CD4-positive, alpha-beta T cell (primary cell): ENCODE results near the gene MAP2K4. TPM values are rescaled to one million over a fixed set of nuclear protein-coding genes. Genes with fewer than 3 reads are reported as not detected.

Experiments
- ATAC-seq: fragments of 200-7000 bp; cut with Tn5 transposase; one replicate; pipeline ENCODE4 v1.10.0; 2022; ENCODE audit warnings: mild to moderate bottlenecking; ENCODE audit not compliant: poor library complexity
- CTCF ChIA-PET: fragments of 350-600 bp; sonication (Branson Sonifier 250); formaldehyde crosslinking; loops from one replicate; lab custom pipeline; 2021; ENCODE audit warnings: antibody characterized with exemption, inconsistent platforms; lab: Charles Lee
- POLR2A ChIA-PET: fragments of 350-600 bp; sonication (Branson Sonifier 250); formaldehyde crosslinking; loops from one replicate; lab custom pipeline; 2021; ENCODE audit warnings: antibody characterized with exemption, inconsistent platforms; lab: Charles Lee
- DNase-seq, 14 experiments: peaks; one replicate each; pipeline ENCODE4 v3.0.0-alpha.2; 2013 to 2020; ENCODE audit warnings: mixed read lengths in 2 of 14
- H3K27ac ChIP-seq, 2 donors: one replicate each; pipeline versions ENCODE4 v1.5.1 to v1.7.0; 2013; ENCODE audit warnings: low read length in 2 of 2, low read depth in 1 of 2, mild to moderate bottlenecking in 1 of 2
- H3K27me3 ChIP-seq, 2 experiments: 1 replicate in 1 of 2; 2 replicates in 1 of 2; pipeline versions ENCODE4 v1.6.1 to v1.7.0; 2013; ENCODE audit warnings: low read length in 2 of 2, control low read depth in 1 of 2, mild to moderate bottlenecking in 1 of 2, moderate library complexity in 1 of 2; ENCODE audit not compliant: insufficient read depth in 2 of 2, control insufficient read depth in 1 of 2
- H3K36me3 ChIP-seq: one replicate; pipeline ENCODE4 v1.6.1; 2013; ENCODE audit warnings: low read length, control low read depth; ENCODE audit not compliant: insufficient read depth
- H3K4me1 ChIP-seq: one replicate; pipeline ENCODE4 v1.6.1; 2013; ENCODE audit warnings: low read length, control low read depth; ENCODE audit not compliant: insufficient read depth
- H3K4me3 ChIP-seq: one replicate; pipeline ENCODE4 v1.5.1; 2013; ENCODE audit warnings: mild to moderate bottlenecking, low read length, moderate library complexity
- H3K9me3 ChIP-seq, 2 experiments: 1 replicate in 1 of 2; 2 replicates in 1 of 2; pipeline versions ENCODE4 v1.6.1 to v1.7.0; 2013; ENCODE audit warnings: low read length in 2 of 2, mild to moderate bottlenecking in 2 of 2, control low read depth in 1 of 2, moderate library complexity in 1 of 2; ENCODE audit not compliant: control insufficient read depth in 1 of 2, insufficient read depth in 1 of 2
- H3K27ac Mint-ChIP-seq: one replicate; pipeline ENCODE4 v1.8.0; 2020; ENCODE audit warnings: mixed read lengths
- H3K27me3 Mint-ChIP-seq: one replicate; pipeline ENCODE4 v1.8.0; 2021; ENCODE audit warnings: mixed read lengths
- H3K36me3 Mint-ChIP-seq: one replicate; pipeline ENCODE4 v1.8.0; 2021; ENCODE audit warnings: low read depth, mixed read lengths
- H3K4me1 Mint-ChIP-seq: one replicate; pipeline ENCODE4 v1.8.0; 2021; ENCODE audit warnings: low read depth, mixed read lengths
- H3K4me3 Mint-ChIP-seq: one replicate; pipeline ENCODE4 v1.8.0; 2020; ENCODE audit warnings: mild to moderate bottlenecking, mixed read lengths
- H3K9me3 Mint-ChIP-seq: one replicate; pipeline ENCODE4 v1.8.0; 2020; ENCODE audit warnings: mixed read lengths
- intact Hi-C, 2 experiments: fragments of 100-400 bp; cut with DNase I in 1 of 2; cut with micrococcal nuclease in 1 of 2; formaldehyde crosslinking; loops; one replicate each; pipeline versions ENCODE4 v1.15.1 to v1.9.0; 2023 to 2025; cut with DNase I, micrococcal nuclease
- total RNA-seq, 174 experiments: library from RNA in 2 of 174; stranded (reverse) in 2 of 174; gene quantifications; one replicate each; pipeline ENCODE4 v1.2.3 and lab custom pipeline; 2021 to 2026
- TF ChIP-seq, protein P1 (sequence below): fragments of 200-600 bp; IDR thresholded peaks from one replicate; pipeline ENCODE4 v1.8.0; 2022; ENCODE audit warnings: antibody characterized with exemption, mild to moderate bottlenecking

The MAP2K4 gene
- total RNA-seq, 2 experiments from 2014 or later: 22.4 to 22.6 TPM

DNA sequence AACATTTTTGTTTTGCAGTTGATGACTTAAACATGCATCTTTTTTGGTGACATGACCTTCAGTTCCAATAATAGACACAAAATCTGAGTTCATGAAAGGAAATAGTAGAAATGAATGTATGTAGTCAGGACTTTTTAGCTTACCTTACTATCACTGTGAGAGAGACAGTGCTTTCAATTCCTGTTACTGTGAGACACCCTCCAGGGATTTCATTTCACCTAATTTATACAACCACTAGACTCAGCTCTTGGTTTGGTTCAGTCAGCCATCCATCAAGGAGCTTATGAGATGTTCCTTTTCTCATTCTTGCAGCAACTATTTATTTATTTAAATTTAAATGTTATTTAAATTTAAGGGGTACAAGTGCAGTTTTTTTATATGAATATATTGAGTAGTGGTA is 77.9 kb downstream of the MAP2K4 start:
- peaks cover 20% of the 10 kb centered on the region for H3K36me3 ChIP-seq
- no peak overlapping the region for H3K27ac Mint-ChIP-seq
- no peaks in the 10 kb centered on the region for H3K4me1 ChIP-seq
- ChIA-PET POLR2A (interaction anchor here (1.0 kb wide), 1 partner anchor 102 kb away, joined by 3 read pairs; no protein-coding TSS in a partner anchor), CTCF (interaction anchor here (0.7 kb wide), 1 partner anchor 297 kb away, joined by 3 read pairs; no protein-coding TSS in a partner anchor)
- H3K27me3 ChIP-seq: no peaks in the 10 kb centered on the region
- no peaks in the 10 kb centered on the region for H3K27me3 Mint-ChIP-seq
- no peaks in the 10 kb centered on the region for H3K9me3 ChIP-seq
- intact Hi-C loops: no loop called here
- H3K9me3 Mint-ChIP-seq: no peaks in the 10 kb centered on the region
- TF ChIP-seq, protein P1, sequence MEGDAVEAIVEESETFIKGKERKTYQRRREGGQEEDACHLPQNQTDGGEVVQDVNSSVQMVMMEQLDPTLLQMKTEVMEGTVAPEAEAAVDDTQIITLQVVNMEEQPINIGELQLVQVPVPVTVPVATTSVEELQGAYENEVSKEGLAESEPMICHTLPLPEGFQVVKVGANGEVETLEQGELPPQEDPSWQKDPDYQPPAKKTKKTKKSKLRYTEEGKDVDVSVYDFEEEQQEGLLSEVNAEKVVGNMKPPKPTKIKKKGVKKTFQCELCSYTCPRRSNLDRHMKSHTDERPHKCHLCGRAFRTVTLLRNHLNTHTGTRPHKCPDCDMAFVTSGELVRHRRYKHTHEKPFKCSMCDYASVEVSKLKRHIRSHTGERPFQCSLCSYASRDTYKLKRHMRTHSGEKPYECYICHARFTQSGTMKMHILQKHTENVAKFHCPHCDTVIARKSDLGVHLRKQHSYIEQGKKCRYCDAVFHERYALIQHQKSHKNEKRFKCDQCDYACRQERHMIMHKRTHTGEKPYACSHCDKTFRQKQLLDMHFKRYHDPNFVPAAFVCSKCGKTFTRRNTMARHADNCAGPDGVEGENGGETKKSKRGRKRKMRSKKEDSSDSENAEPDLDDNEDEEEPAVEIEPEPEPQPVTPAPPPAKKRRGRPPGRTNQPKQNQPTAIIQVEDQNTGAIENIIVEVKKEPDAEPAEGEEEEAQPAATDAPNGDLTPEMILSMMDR: no peak
- no peak for ATAC-seq
- DNase-seq: no peak
- no peak overlapping the region for H3K27ac ChIP-seq
- H3K36me3 Mint-ChIP-seq: peaks cover 77% of the 10 kb centered on the region
- peaks cover 18% of the 10 kb centered on the region for H3K4me1 Mint-ChIP-seq
- H3K4me3 ChIP-seq: no peak overlapping the region
- no peak overlapping the region for H3K4me3 Mint-ChIP-seq

- no peaks in the 10 kb centered on the region for H3K27me3 Mint-ChIP-seq
- H3K36me3 Mint-ChIP-seq: peaks cover 80% of the 10 kb centered on the region
- CTCF ChIA-PET: no interaction called here
Measured at GRCh38 chr17:12099412-12099811, 78.7 kb downstream of the MAP2K4 start.

DNA sequence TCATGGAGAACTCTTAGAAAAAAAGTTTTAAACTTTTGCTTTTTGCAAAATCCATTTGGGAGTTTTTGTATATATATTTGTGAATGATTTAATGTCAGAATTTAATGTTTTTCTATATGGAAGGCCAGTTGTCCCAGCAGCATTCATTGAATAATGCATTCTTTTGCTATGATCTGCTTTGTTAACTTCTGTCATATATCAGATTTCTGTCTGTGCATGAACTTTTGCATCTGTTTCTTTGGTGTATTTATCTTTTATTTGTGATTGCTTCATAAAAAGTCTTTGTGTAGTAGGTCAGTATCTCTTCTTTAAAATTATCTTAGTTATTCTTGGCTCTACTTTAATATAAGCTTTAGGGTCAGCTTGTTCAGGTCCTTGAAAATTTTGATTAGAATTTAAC is 84.2 kb downstream of the MAP2K4 start:
- intact Hi-C loops: no loop called here
- CTCF ChIA-PET: no interaction called here

More at GRCh38 chr17:12099412-12099811, 78.7 kb downstream of the MAP2K4 start:
- Histone ChIP-seq H3K27ac (no peak overlapping the region), H3K9me3 (no peaks in the 10 kb centered on the region), H3K4me1 (no peaks in the 10 kb centered on the region), H3K27me3 (no peaks in the 10 kb centered on the region), H3K4me3 (no peak overlapping the region), H3K36me3 (peaks cover 20% of the 10 kb centered on the region)
- POLR2A ChIA-PET: no interaction called here
- H3K27ac Mint-ChIP-seq: no peak overlapping the region
- H3K9me3 Mint-ChIP-seq: no peaks in the 10 kb centered on the region
- ATAC-seq (no peak), DNase-seq (no peak)
- no peak overlapping the region for H3K4me3 Mint-ChIP-seq
- intact Hi-C loops: no loop called here
- TF ChIP-seq, protein P1: no peak
- peaks cover 18% of the 10 kb centered on the region for H3K4me1 Mint-ChIP-seq

More for the DNA sequence above, 84.2 kb downstream of the MAP2K4 start:
- Mint-ChIP-seq H3K36me3 (peaks cover 77% of the 10 kb centered on the region), H3K27me3 (no peaks in the 10 kb centered on the region), H3K27ac (no peak overlapping the region), H3K4me1 (peaks cover 26% of the 10 kb centered on the region), H3K9me3 (no peaks in the 10 kb centered on the region), H3K4me3 (no peak overlapping the region)
- Histone ChIP-seq H3K27me3 (no peaks in the 10 kb centered on the region), H3K4me3 (no peak overlapping the region), H3K27ac (no peak overlapping the region), H3K36me3 (peaks cover 6% of the 10 kb centered on the region), H3K9me3 (no peaks in the 10 kb centered on the region), H3K4me1 (no peaks in the 10 kb centered on the region)
- TF ChIP-seq, protein P1: no peak
- ATAC-seq (no peak), DNase-seq (no peak)
- POLR2A ChIA-PET: no interaction called here
